K562 (cell line): ENCODE results near the gene GPR107. TPM values are rescaled to one million over a fixed set of nuclear protein-coding genes. Genes with fewer than 3 reads are reported as not detected.

Experiments used
- CREM ChIP-seq: IDR thresholded peaks from 2 replicates; pipeline ENCODE4 v1.6.1; 2014; ENCODE audit warnings: antibody characterized with exemption, low read depth
- CSDE1 ChIP-seq, 2 experiments: fragments of 450-650 bp; IDR thresholded peaks; 2 replicates each; pipeline ENCODE4 v1.6.1; 2016; ENCODE audit warnings: mild to moderate bottlenecking in 1 of 2
- EHMT2 ChIP-seq: fragments of 450-650 bp; IDR thresholded peaks from 2 replicates; pipeline ENCODE4 v1.6.1; 2018; ENCODE audit warnings: antibody characterized with exemption
- GATA2 ChIP-seq: sonication (generic); formaldehyde crosslinking; IDR thresholded peaks from 2 replicates; pipeline ENCODE4 v1.4.0; 2020; ENCODE audit warnings: mild to moderate bottlenecking, missing genetic modification reagents
- HMGXB4 ChIP-seq: sonication (generic); formaldehyde crosslinking; IDR thresholded peaks from 2 replicates; pipeline ENCODE4 v1.8.1; 2023; ENCODE audit warnings: mild to moderate bottlenecking, missing genetic modification reagents
- JUN ChIP-seq, 2 experiments: sonication (generic) in 1 of 2; formaldehyde crosslinking in 1 of 2; IDR thresholded peaks; 2 replicates each; pipeline versions ENCODE4 v1.6.1 to v1.8.0; 2012 to 2022; ENCODE audit warnings: borderline replicate concordance in 2 of 2, mild to moderate bottlenecking in 2 of 2, improper control_type of control experiment in 1 of 2, low read depth in 1 of 2, low read length in 1 of 2, missing genetic modification reagents in 1 of 2
- KDM2B ChIP-seq: fragments of 250-450 bp; sonication (Bioruptor Pico); IDR thresholded peaks from 2 replicates; pipeline ENCODE4 v1.8.0; 2021; ENCODE audit warnings: mild to moderate bottlenecking, moderate library complexity
- KLF13 ChIP-seq: fragments of 450-650 bp; IDR thresholded peaks from 2 replicates; pipeline ENCODE4 v1.6.1; 2016; ENCODE audit warnings: missing genetic modification characterization, low read depth, mild to moderate bottlenecking, missing compliant biosample characterization, moderate library complexity, borderline replicate concordance
- MBD1 ChIP-seq: fragments of 250-450 bp; sonication (Bioruptor Pico); IDR thresholded peaks from 2 replicates; pipeline ENCODE4 v1.8.0; 2022; ENCODE audit warnings: inconsistent platforms
- NEUROD1 ChIP-seq: fragments of 150-350 bp; IDR thresholded peaks from 2 replicates; pipeline ENCODE4 v1.6.1; 2014; ENCODE audit warnings: borderline replicate concordance, low read length, low read depth; ENCODE audit not compliant: partially characterized antibody
- PHF8 ChIP-seq: fragments of 200-600 bp; sonication (generic); IDR thresholded peaks from 2 replicates; pipeline ENCODE4 v1.6.1; 2012; ENCODE audit warnings: mixed run types, mild to moderate bottlenecking, inconsistent platforms, low read length, moderate library complexity, borderline replicate concordance
- RBFOX2 ChIP-seq: fragments of 200-400 bp; formaldehyde crosslinking; IDR thresholded peaks from 2 replicates; pipeline ENCODE4 v1.6.1; 2017; ENCODE audit warnings: low read depth, mild to moderate bottlenecking, low read length, moderate library complexity
- RBM25 ChIP-seq: fragments of 200-400 bp; formaldehyde crosslinking; IDR thresholded peaks from 2 replicates; pipeline ENCODE4 v1.6.1; 2018; ENCODE audit warnings: low read length, low read depth, moderate library complexity; ENCODE audit not compliant: severe bottlenecking
- THAP7 ChIP-seq: fragments of 250-450 bp; sonication (Bioruptor Pico); IDR thresholded peaks from 2 replicates; pipeline ENCODE4 v1.5.0; 2021
- TRIM25 ChIP-seq: fragments of 450-650 bp; IDR thresholded peaks from 2 replicates; pipeline ENCODE4 v1.7.0; 2016; ENCODE audit warnings: borderline replicate concordance
- ZBTB17 ChIP-seq: fragments of 450-650 bp; formaldehyde crosslinking; IDR thresholded peaks from 2 replicates; pipeline ENCODE4 v1.4.0; 2020; ENCODE audit warnings: mild to moderate bottlenecking
- ZBTB33 ChIP-seq: sonication (generic); formaldehyde crosslinking; IDR thresholded peaks from 2 replicates; pipeline ENCODE4 v1.8.1; 2023; ENCODE audit warnings: mild to moderate bottlenecking, missing genetic modification reagents
- ZKSCAN1 ChIP-seq: fragments of 150-350 bp; IDR thresholded peaks from 2 replicates; pipeline ENCODE4 v1.6.1; 2016; ENCODE audit warnings: low read depth, low read length
- ZSCAN32 ChIP-seq: fragments of 450-650 bp; formaldehyde crosslinking; IDR thresholded peaks from 2 replicates; pipeline ENCODE4 v1.4.0; 2020; ENCODE audit warnings: mild to moderate bottlenecking, moderate library complexity
- polyA plus RNA-seq, 8 experiments: library from polyadenylated mRNA; depleted of rRNA in 4 of 8; stranded (reverse) in 5 of 8; unstranded in 3 of 8; fragments of >200 nt; fragmentation: Nextera tagmentation in 2 of 8; fragmentation: Illumina TruSeq in 1 of 8; extraction: Ambion mirVana in 2 of 8; extraction: Trizol in 1 of 8; gene quantifications; 2 replicates each; pipeline versions ENCODE4 v1.2.1 to v1.2.3, GENCODE V29; 2011 to 2014; ENCODE audit warnings: inconsistent platforms in 1 of 8, missing spikeins in 1 of 8
- total RNA-seq, 7 experiments: library from RNA; depleted of rRNA in 6 of 7; stranded (reverse); fragments of >200 nt in 6 of 7; fragmentation: Illumina TruSeq in 2 of 7; extraction: Trizol in 2 of 7; gene quantifications; 2 replicates each; pipeline versions ENCODE4 v1.2.1 to v1.2.3, GENCODE V29; 2011 to 2021; ENCODE audit warnings: low replicate concordance in 1 of 7

GPR107 gene
- total and polyA plus RNA-seq, 9 of the 15 experiments (the other 6 are each of a cell fraction or from before 2014, with no cell fraction given), result 3.2 to 34.6 (median 14.4) TPM

- TF ChIP-seq TRIM25 (no peak), ZBTB17 (CRISPR knock-in tag) (peak; percentile 74), ZKSCAN1 (no peak), THAP7 (0 out of 2 replicates have a peak, but pooled peaks have one; percentile 33), ZSCAN32 (no peak), ZBTB33 (CRISPR knock-in tag) (peak; percentile 4; the same call in 1 of the 2 replicates), MBD1 (peak; percentile 64; the same call in 1 of the 2 replicates), KDM2B (CRISPR knock-in tag) (no peak), EHMT2 (no peak), KLF13 (tag) (no peak), RBFOX2 (peak; percentile 71), RBM25 (no peak), CSDE1 (IDR thresholded peaks at IDR 0.05) (no peak), NEUROD1 (no peak), GATA2 (CRISPR knock-in tag) (0 out of 2 replicates have a peak, but pooled peaks have one; percentile 9), PHF8 (peak; percentile 52; the same call in 1 of the 2 replicates), CREM (peak; percentile 8; the same call in 1 of the 2 replicates), JUN (IDR thresholded peaks at IDR 0.05; ENCODE audit: borderline replicate concordance, low read depth, low read length) (no peak), JUN (CRISPR knock-in tag; IDR thresholded peaks at IDR 0.05; ENCODE audit: borderline replicate concordance) (no peak), HMGXB4 (CRISPR knock-in tag) (no peak)
Measured at GRCh38 chr9:130042885-130043653, 10.6 kb upstream of the GPR107 start, which contains the start of gene FNBP1 (continued).
